K562 (cell line): Measurements from ENCODE around the gene SPTAN1. TPM values are rescaled to one million over a fixed set of nuclear protein-coding genes. Genes with fewer than 3 reads are reported as not detected.

Experiments used
- ATAC-seq: fragments of 200-7000 bp; cut with Tn5 transposase; 3 replicates; pipeline ENCODE4 v1.9.1; 2020; ENCODE audit warnings: moderate library complexity
- BruUV-seq: library from RNA; stranded (reverse); fragments of 400-500 nt; replicated peaks from 2 replicates; lab custom pipeline; 2021; lab: Mats Ljungman, UMichigan
- CTCF ChIA-PET: fragments of 300-600 bp; formaldehyde crosslinking; extraction: SDS; loops from one replicate; lab custom pipeline; 2021; ENCODE audit warnings: low intra/inter-chr PET ratio; lab: Yijun Ruan, JAX
- POLR2A ChIA-PET: fragments of 300-600, 350-650 bp; sonication (Branson Sonifier 250); formaldehyde crosslinking; extraction: SDS; loops from one replicate; lab custom pipeline; 2021; ENCODE audit warnings: antibody characterized with exemption, inconsistent platforms; lab: Yijun Ruan, JAX
- DNase-seq, 4 experiments: peaks; one replicate each; pipeline versions ENCODE4 v3.0.0 to v3.0.0-alpha.2; 2011 to 2018; ENCODE audit warnings: low spot score in 3 of 4, mixed read lengths in 3 of 4; ENCODE audit errors: extremely low read depth in 1 of 4
- FAIRE-seq: peaks from 2 replicates; lab custom pipeline; 2011; peaks lifted over from hg19 to GRCh38; lab: Jason Lieb, UNC
- H2AFZ ChIP-seq: 2 replicates; pipeline ENCODE4 v1.6.0; 2011; ENCODE audit warnings: low read depth, low read length, control low read depth, inconsistent platforms
- H3K27ac ChIP-seq: fragments of 200-600 bp; 3 replicates; pipeline ENCODE4 v1.8.0; 2011; ENCODE audit warnings: low read depth, mild to moderate bottlenecking, control low read depth, inconsistent platforms, low read length, moderate library complexity, mixed read lengths; ENCODE audit errors: extremely low read depth
- H3K27me3 ChIP-seq, 2 experiments: fragments of 300-600 bp in 1 of 2; 2 replicates in 1 of 2; 3 replicates in 1 of 2; pipeline versions ENCODE4 v1.6.0 to v1.8.0; 2011; ENCODE audit warnings: inconsistent platforms in 2 of 2, low read length in 2 of 2, mild to moderate bottlenecking in 1 of 2, mixed read lengths in 1 of 2, moderate library complexity in 1 of 2; ENCODE audit not compliant: control insufficient read depth in 2 of 2, insufficient read depth in 2 of 2
- H3K36me3 ChIP-seq: fragments of 300-600 bp; 3 replicates; pipeline ENCODE4 v1.8.0; 2011; ENCODE audit warnings: mild to moderate bottlenecking, low read length, inconsistent platforms; ENCODE audit not compliant: control insufficient read depth, insufficient read depth
- H3K4me1 ChIP-seq, 2 experiments: fragments of 200-600 bp in 1 of 2; replicated peaks in 1 of 2; 2 replicates in 1 of 2; 3 replicates in 1 of 2; pipeline versions ENCODE4 v1.5.1 to v1.8.0; 2011; ENCODE audit warnings: inconsistent platforms in 2 of 2, low read length in 2 of 2, mild to moderate bottlenecking in 1 of 2, mixed read lengths in 1 of 2, moderate library complexity in 1 of 2; ENCODE audit not compliant: control insufficient read depth in 2 of 2, insufficient read depth in 2 of 2
- H3K4me2 ChIP-seq: 2 replicates; pipeline ENCODE4 v1.6.1; 2011; ENCODE audit warnings: low read length, control low read depth, inconsistent platforms, mixed read lengths; ENCODE audit not compliant: insufficient read depth
- H3K4me3 ChIP-seq: fragments of 200-600 bp; sonication (generic), shearing (Covaris generic); 2 replicates; pipeline ENCODE4 v1.5.1; 2016; ENCODE audit warnings: control low read depth, inconsistent platforms
- H3K79me2 ChIP-seq: fragments of 200-600 bp; 3 replicates; pipeline ENCODE4 v1.8.0; 2011; ENCODE audit warnings: low read length, inconsistent platforms; ENCODE audit not compliant: control insufficient read depth, insufficient read depth
- H3K9ac ChIP-seq, 2 experiments: 2 replicates each; pipeline versions ENCODE4 v1.6.0 to v1.6.1; 2011; ENCODE audit warnings: low read depth in 2 of 2, low read length in 2 of 2, control low read depth in 1 of 2, inconsistent platforms in 1 of 2, mild to moderate bottlenecking in 1 of 2, mixed read lengths in 1 of 2; ENCODE audit not compliant: insufficient read depth in 1 of 2
- H3K9me1 ChIP-seq: one replicate; pipeline ENCODE4 v1.6.0; 2011; ENCODE audit warnings: inconsistent platforms, mild to moderate bottlenecking, low read length, moderate library complexity; ENCODE audit not compliant: control insufficient read depth, insufficient read depth
- H3K9me3 ChIP-seq: replicated peaks from 2 replicates; pipeline ENCODE4 v1.5.1; 2011; ENCODE audit warnings: low read depth, low read length, inconsistent platforms; ENCODE audit not compliant: control insufficient read depth, insufficient read depth
- H4K20me1 ChIP-seq: replicated peaks from 2 replicates; pipeline ENCODE4 v1.6.1; 2011; ENCODE audit warnings: low read length, inconsistent platforms, mixed read lengths; ENCODE audit not compliant: control insufficient read depth, insufficient read depth
- CTCF ChIP-seq, 3 experiments: IDR thresholded peaks in 2 of 3; conservative IDR thresholded peaks in 1 of 3; 2 replicates each; pipeline ENCODE4 v1.5.1; 2011 to 2012; ENCODE audit warnings: low read length in 3 of 3, mild to moderate bottlenecking in 3 of 3, control low read depth in 2 of 3, improper control_type of control experiment in 1 of 3, inconsistent platforms in 1 of 3, low read depth in 1 of 3, mixed read lengths in 1 of 3, moderate library complexity in 1 of 3; ENCODE audit not compliant: insufficient read depth in 2 of 3
- EGR1 ChIP-seq: fragments of 450-650 bp; conservative IDR thresholded peaks from 2 replicates; pipeline ENCODE4 v1.6.1; 2017; ENCODE audit warnings: mild to moderate bottlenecking
- VEZF1 ChIP-seq: fragments of 200-800 bp; sonication (Bioruptor generic); IDR thresholded peaks from 2 replicates; pipeline ENCODE4 v1.6.1; 2017; ENCODE audit warnings: missing genetic modification characterization, missing compliant biosample characterization
- ZFX ChIP-seq: sonication (generic); formaldehyde crosslinking; IDR thresholded peaks from 2 replicates; pipeline ENCODE4 v1.8.0; 2022; ENCODE audit warnings: mild to moderate bottlenecking, missing genetic modification reagents, moderate library complexity
- ZNF830 ChIP-seq: fragments of 250-450 bp; sonication (Bioruptor Pico); IDR thresholded peaks from 2 replicates; pipeline ENCODE4 v1.5.0; 2021; ENCODE audit warnings: mild to moderate bottlenecking
- WGBS: fragments of 100-300 bp; shearing (Covaris generic); methylation state at CpG from one replicate; pipeline ENCODE4 v1.1.6; 2016; ENCODE audit warnings: low coverage, mixed read lengths; ENCODE audit not compliant: insufficient coverage; ENCODE audit errors: missing lambda C conversion rate; 5-methylcytosine and 5-hydroxymethylcytosine counted together
- in situ Hi-C: fragments of 300-500 bp; cut with MboI; formaldehyde crosslinking; loops from 4 replicates; pipeline ENCODE4 v1.15.0; 2018; ENCODE audit warnings: inconsistent platforms, mixed read lengths
- intact Hi-C: fragments of 100-400 bp; cut with micrococcal nuclease; formaldehyde crosslinking; loops from 2 replicates; pipeline ENCODE4 v1.14.2; 2022
- polyA plus RNA-seq, 8 experiments: library from polyadenylated mRNA; depleted of rRNA in 4 of 8; stranded (reverse) in 5 of 8; unstranded in 3 of 8; fragments of >200 nt; fragmentation: Nextera tagmentation in 2 of 8; fragmentation: Illumina TruSeq in 1 of 8; extraction: Ambion mirVana in 2 of 8; extraction: Trizol in 1 of 8; gene quantifications; 2 replicates each; pipeline versions ENCODE4 v1.2.1 to v1.2.3, GENCODE V29; 2011 to 2014; ENCODE audit warnings: inconsistent platforms in 1 of 8, missing spikeins in 1 of 8
- total RNA-seq, 7 experiments: library from RNA; depleted of rRNA in 6 of 7; stranded (reverse); fragments of >200 nt in 6 of 7; fragmentation: Illumina TruSeq in 2 of 7; extraction: Trizol in 2 of 7; gene quantifications; 2 replicates each; pipeline versions ENCODE4 v1.2.1 to v1.2.3, GENCODE V29; 2011 to 2021; ENCODE audit warnings: low replicate concordance in 1 of 7

The SPTAN1 gene
- total and polyA plus RNA-seq, 9 of the 15 experiments (the other 6 are each of a cell fraction or from before 2014, with no cell fraction given), result 1.5 to 13.5 (median 6.8) TPM

GRCh38 chr9:128550226-128550625, 2.2 kb upstream of the SPTAN1 start:
- H3K27ac ChIP-seq, result no peak overlapping the region

More at GRCh38 chr9:128550226-128550625, 2.2 kb upstream of the SPTAN1 start:
- Histone ChIP-seq H3K4me1 (peaks cover 20% of the 10 kb centered on the region in 2 experiments), H4K20me1 (no peaks in the 10 kb centered on the region; the same call in 1 of the 2 replicates), H3K4me2 (no peak overlapping the region), H3K27me3 (peaks cover 3 to 4% of the 10 kb centered on the region in 2 experiments; a peak in 1 of 5 replicates), H3K79me2 (no peaks in the 10 kb centered on the region), H3K9me3 (no peaks in the 10 kb centered on the region), H3K4me3 (no peak overlapping the region), H3K9me1 (no peaks in the 10 kb centered on the region), H3K36me3 (no peaks in the 10 kb centered on the region), H2AFZ (peak overlapping the region; percentile 10; the same call in 1 of the 2 replicates), H3K9ac (no peak overlapping the region)
- TF ChIP-seq CTCF (IDR thresholded peaks at IDR 0.05 in 2 of 3, conservative IDR thresholded peaks at IDR 0.05 in 1 of 3; ENCODE audit: insufficient read depth in 2 of 3, low read depth in 1 of 3, low read length in 3 of 3) (no peak), ZNF830 (CRISPR knock-in tag) (no peak), VEZF1 (CRISPR knock-in tag) (0 out of 2 replicates have a peak, but pooled peaks have one; percentile 1), ZFX (CRISPR knock-in tag) (no peak), EGR1 (peak; percentile 18; the same call in 1 of the 2 replicates)
- 23% methylated on average over 2 of the region's 2 CpGs for WGBS
- DNase-seq (no peak), FAIRE-seq (no peak), ATAC-seq (no peak)
- CTCF ChIA-PET, result no interaction called here
- BruUV-seq, result no TSS peak
- intact Hi-C loops, result loop anchor here (5.0 to 10.0 kb wide), 3 partner anchors 48 to 185 kb away; partner anchors contain the start of gene GLE1
- POLR2A ChIA-PET, result interaction anchor here (0.6 to 3.6 kb wide), 5 partner anchors 10 to 73 kb away, joined by 3 to 27 read pairs (median 5); no protein-coding TSS in a partner anchor
- in situ Hi-C loops, result no loop called here
